Neural cell (in vitro differentiated cells): Measurements from ENCODE around the gene NKRF.

Source experiments
- CTCF ChIP-seq: fragments of 450-650 bp; IDR thresholded peaks from 2 replicates; pipeline ENCODE4 v1.5.1; 2014; ENCODE audit warnings: antibody characterized with exemption, mild to moderate bottlenecking, moderate library complexity; ENCODE audit not compliant: poor library complexity, severe bottlenecking
- EP300 ChIP-seq: fragments of 450-650 bp; conservative IDR thresholded peaks from 2 replicates; pipeline ENCODE4 v1.6.1; 2014; ENCODE audit warnings: antibody characterized with exemption, mild to moderate bottlenecking, moderate library complexity; ENCODE audit not compliant: poor library complexity, severe bottlenecking
- MXI1 ChIP-seq: fragments of 450-650 bp; conservative IDR thresholded peaks from 2 replicates; pipeline ENCODE4 v1.6.1; 2014; ENCODE audit warnings: antibody characterized with exemption, mild to moderate bottlenecking; ENCODE audit not compliant: poor library complexity, severe bottlenecking
- POLR2AphosphoS5 ChIP-seq: IDR thresholded peaks from 2 replicates; pipeline ENCODE4 v1.6.1; 2012
- SMC3 ChIP-seq: fragments of 450-650 bp; conservative IDR thresholded peaks from 2 replicates; pipeline ENCODE4 v1.6.1; 2014; ENCODE audit warnings: antibody characterized with exemption, mild to moderate bottlenecking, moderate library complexity; ENCODE audit not compliant: poor library complexity

- TF ChIP-seq CTCF (no peak), POLR2AphosphoS5 (no peak), MXI1 (no peak), EP300 (no peak), SMC3 (no peak)
These were observed 53.7 kb downstream of the NKRF start for GRCh38 chrX:119552508-119552907.
